MM.1S (cell line): ENCODE data around the gene ADAMTSL2.

Experiments used
- EZH2phosphoT487 ChIP-seq: fragments of 300-600 bp; sonication (generic); IDR thresholded peaks from 2 replicates; pipeline ENCODE4 v1.6.1; 2018; ENCODE audit warnings: antibody characterized with exemption, low read length
- TF ChIP-seq, protein P1 (sequence below): fragments of 300-600 bp; sonication (generic); IDR thresholded peaks from 2 replicates; pipeline ENCODE4 v1.5.1; 2016; ENCODE audit warnings: antibody characterized with exemption, low read length, mixed read lengths

DNA sequence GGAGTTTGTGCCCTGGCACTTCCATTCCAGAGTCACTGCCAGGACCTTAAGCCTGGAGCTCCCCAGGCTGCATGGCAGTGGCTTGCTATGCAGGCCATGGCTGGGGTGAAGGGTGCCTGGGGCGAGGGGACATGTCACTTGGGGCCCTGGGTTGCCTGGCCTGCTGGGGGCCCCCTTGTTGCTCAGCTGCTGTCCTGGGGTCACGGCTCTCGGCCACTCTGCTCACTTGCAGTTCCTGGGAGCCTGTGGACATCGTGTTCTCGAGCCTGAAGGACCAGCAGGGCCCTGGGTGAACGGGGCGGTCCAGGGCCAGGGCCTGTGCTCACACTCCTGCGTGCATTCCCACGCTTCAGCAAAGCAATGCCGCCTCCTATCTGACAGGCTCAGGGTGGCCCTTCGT, 41.1 kb upstream of the ADAMTSL2 start:
- TF ChIP-seq, protein P1, sequence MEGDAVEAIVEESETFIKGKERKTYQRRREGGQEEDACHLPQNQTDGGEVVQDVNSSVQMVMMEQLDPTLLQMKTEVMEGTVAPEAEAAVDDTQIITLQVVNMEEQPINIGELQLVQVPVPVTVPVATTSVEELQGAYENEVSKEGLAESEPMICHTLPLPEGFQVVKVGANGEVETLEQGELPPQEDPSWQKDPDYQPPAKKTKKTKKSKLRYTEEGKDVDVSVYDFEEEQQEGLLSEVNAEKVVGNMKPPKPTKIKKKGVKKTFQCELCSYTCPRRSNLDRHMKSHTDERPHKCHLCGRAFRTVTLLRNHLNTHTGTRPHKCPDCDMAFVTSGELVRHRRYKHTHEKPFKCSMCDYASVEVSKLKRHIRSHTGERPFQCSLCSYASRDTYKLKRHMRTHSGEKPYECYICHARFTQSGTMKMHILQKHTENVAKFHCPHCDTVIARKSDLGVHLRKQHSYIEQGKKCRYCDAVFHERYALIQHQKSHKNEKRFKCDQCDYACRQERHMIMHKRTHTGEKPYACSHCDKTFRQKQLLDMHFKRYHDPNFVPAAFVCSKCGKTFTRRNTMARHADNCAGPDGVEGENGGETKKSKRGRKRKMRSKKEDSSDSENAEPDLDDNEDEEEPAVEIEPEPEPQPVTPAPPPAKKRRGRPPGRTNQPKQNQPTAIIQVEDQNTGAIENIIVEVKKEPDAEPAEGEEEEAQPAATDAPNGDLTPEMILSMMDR: no peak
- TF ChIP-seq EZH2phosphoT487: no peak
